NCI-H1105 treated with DMSO at 0.1 percent for 48 hours (cell line): ENCODE results near the gene FBXO39.
"Not testable (repeated sequence)": the region's sequence is repeated elsewhere in the genome, so short reads cannot be mapped to it uniquely, and the experiment has no call there.

Experiments
- DNase-seq: peaks from one replicate; lab custom pipeline; 2025; lab: John Stamatoyannopoulos, UW

The FBXO39 gene

DNA sequence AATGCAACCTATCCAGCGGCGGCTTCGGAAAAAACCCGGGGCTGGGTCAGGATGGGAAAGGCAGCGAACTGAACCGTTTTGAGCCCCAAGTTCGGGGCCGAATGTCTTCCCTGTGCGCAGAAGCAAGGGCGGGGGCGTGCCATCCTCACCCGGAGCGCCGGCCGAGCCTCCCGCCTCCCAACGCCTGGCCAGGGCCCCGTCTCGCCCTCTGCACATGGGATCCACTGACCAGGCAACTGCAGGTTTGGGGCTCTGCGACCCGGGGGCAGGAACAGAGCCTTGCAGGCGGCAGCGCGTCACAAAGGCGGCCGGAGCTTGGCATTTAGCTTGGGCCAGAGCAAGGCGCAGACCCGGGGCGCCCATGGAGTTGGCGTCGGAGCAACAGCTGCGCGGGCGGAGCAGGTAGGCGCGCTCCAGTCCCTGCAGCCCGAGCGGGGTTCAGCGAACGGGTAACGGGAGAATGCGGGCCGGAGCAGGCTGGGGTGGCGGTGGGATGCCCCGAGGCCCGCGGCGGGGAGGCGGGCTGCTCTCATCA, at the start of gene FBXO39:
Gene FBXO39, plus strand, starts transcription at position 345 of the 535 bp plus-strand sequence. CDS start 3,654 bp downstream, outside the sequence.
- DNase-seq = no peak

GRCh38 chr17:6729531-6729930, 46.5 kb upstream of the FBXO39 start:
- no peak for DNase-seq

- not testable (repeated sequence) for DNase-seq
Measured at GRCh38 chr17:6746665-6747064, 29.4 kb upstream of the FBXO39 start.

DNA sequence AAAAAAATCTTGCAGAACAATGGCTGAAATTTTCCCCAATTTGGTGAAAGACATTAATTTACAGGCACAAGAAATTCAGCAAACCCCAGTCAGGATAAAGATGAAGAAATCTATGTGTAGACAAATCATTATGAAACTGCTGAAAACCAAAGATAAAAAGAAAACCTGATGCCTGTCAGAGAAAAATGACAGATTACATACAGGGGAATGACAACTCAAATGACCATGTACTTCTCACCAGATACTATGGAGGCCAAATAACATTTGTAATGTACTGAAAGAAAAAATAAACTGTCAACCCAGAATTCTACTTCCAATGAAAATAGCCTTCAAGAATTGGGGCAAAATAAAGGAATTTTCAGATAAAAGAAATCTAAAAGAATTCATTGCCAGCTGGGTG, 27.4 kb upstream of the FBXO39 start:
- DNase-seq = no peak

DNA sequence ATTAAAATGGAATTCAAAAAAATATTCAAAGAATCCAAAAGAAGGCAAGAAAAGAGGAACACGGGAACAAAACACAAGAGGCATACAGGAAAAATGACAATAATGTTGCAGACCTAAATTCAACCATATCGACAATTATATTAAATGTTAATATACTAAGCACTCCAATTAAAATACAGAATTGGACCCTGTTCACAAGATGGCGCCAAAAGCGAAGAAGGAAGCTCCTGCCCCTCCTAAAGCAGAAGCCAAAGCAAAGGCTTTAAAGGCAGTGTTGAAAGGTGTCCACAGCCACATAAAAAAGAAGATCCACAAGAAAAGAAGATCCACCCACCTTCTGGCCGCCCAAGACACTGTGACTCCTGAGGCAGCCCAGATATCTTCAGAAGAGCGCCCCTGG, 26.5 kb upstream of the FBXO39 start:
- no peak for DNase-seq

DNA sequence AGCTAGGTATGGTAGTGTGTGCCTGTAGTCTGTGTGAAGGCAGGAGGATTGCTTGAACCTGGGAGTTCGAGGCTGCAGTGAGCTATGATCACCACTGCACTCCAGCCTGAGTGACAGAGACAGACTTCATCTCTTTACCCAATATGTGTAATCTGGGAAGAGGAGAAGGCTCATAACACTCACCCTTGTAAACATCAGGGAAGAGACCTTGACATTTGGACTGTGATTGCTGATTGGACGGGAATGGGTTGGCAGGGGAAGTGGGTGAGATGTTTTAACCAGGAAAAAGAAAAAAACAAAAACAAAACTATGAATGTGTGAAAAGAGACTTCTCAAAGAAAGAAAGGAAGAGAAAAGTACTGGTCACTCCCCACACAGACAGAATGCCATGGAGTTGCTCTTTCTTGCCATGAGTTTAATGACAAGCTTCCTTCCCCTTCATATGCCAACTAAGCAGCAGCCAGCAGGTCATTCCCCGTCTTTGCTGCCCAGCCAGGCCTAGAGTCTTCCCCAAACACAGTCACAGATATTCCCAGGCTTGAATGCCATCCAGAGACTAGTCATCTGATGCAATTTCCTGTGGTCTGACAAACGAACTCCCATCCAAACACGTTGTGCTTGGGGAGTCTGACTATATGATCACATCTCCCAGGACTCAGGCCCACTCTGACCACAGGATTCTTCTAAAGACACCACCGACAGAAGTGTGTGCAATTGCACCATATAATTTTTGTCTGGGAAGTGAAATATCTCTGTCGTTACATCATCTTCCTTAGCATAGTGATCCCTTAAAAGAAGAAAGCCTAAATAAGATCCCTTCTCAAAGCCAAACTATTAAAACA, 23.7 kb upstream of the FBXO39 start:
- no peak for DNase-seq

DNA sequence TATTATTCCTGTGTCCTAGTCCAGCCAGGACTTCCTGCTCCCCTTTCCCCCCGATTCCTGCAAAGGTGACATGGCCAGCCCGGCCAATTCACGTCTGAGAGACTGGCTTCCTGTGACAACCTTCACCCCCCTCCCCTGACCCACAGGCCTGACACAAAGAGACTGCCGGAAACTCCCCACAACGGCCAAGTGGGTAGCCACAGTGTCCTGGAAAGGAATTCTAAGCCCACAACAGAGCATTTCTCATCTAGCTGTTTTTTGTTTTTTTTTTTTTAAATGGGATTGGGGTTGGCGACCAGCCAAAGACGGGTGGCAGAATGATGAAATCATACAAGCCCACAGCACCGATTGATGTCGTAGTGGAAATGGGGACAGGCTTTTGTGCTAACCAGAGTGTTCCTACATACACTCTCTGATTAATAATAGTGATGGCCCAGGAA, 23.0 kb upstream of the FBXO39 start:
- DNase-seq = peak; percentile 4

GRCh38 chr17:6753546-6753945, 22.5 kb upstream of the FBXO39 start:
- no peak for DNase-seq

DNA sequence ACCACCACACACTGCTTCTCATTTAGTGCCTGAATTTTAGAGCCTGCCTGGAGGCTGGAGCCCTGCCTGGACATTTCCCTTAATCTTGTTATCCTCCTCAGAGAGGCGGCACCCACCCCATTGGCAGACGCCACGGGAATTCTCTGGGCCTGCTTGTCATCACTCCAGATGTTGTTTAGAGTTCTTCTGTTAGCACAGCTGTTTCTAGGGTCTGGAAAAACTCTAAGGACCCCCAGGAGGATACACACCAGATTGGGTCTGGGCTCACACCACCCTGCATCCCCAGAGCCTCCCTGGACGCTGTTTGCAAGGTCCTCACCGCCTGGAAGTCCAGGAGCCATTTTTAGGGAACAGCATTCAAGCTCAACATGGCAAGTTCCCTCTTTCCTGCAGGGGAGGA, 20.7 kb upstream of the FBXO39 start:
- DNase-seq = no peak

DNA sequence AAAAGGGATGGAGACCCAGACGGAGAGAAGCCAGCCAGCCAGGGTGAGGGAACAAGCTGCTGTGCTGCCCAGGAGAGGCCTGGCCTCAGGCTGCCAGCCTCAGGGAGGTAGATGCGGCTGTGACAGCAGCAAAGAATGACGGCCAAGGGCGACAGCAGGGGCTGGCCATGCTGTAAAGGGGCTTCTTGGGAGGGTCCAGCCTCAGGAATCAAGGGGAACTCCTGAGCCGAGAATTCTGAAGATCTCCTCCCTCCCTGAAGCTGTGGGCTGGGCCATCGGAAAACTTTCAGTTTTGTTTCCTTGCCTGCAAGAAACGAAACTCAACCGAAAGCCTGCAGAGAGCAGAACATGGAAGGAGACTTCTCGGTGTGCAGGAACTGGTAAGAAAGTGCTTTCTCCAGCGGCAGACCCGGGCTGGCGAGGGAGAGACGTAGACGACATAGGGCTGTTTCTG, 20.3 kb upstream of the FBXO39 start, which contains the start of gene XAF1:
Gene XAF1, plus strand, starts transcription at position 316 of the 454 bp plus-strand sequence. Its CDS starts 33 bp downstream, at position 349.
- no peak for DNase-seq

GRCh38 chr17:6756425-6757031, 19.5 kb upstream of the FBXO39 start:
- DNase-seq = no peak

DNA sequence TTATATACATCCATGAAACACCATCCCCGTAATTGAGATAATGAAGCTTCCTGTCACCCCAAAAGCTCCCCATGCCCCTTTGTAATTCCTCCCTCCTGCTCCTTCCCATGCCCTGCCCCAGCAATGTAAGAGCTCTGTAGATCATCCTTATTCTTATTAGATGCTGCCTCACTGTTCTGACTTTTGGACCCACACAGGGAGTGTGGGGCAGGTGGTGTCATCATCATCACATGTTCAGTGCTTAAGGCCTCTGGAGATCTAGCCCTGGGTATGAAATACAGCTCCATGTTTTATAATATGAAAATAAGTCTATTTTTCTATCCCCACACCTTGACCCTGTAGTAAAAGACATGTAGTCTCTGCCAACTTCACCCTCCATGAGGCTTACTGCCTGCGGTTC, 18.3 kb upstream of the FBXO39 start:
- DNase-seq = no peak

- DNase-seq = no peak
Measured at GRCh38 chr17:6761779-6762178, 14.2 kb upstream of the FBXO39 start.

DNA sequence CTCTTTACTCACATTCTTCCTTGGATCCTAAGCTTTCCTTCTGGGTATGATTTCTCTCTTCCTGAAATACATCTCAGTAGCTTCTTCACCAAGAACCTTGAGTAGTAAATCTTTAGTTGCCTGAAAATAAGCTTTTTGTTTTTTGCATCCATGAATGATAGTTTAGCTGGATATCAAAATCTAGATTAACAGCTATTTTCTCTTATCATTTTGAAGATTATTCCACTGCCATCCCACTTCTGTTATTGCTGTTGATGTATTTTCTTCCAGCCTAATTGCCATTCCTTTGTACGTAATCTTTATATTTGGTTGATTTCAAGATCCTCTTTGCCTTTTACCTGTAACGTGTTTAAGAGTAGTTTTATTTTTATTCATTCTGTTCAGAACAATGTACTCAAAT, 7.6 kb upstream of the FBXO39 start:
- DNase-seq = no peak

DNA sequence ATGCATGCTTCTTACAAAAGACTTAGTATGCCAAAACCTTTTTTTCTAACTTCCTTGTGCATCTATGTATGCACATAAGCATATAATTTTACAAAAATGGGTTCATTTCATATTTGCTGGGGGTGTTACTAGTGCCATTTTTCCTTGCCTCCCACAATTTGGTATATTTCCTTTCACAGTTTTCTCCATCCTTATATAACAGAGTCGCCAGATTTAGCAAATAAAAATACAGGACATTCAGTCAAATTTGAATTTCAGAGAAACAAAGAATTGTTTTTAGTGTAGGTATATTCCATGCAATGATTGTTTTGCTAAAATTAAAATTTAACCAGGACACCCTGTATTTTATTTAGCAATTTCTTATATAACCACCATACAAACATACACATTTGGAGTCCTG, 4.0 kb upstream of the FBXO39 start:
- no peak for DNase-seq

DNA sequence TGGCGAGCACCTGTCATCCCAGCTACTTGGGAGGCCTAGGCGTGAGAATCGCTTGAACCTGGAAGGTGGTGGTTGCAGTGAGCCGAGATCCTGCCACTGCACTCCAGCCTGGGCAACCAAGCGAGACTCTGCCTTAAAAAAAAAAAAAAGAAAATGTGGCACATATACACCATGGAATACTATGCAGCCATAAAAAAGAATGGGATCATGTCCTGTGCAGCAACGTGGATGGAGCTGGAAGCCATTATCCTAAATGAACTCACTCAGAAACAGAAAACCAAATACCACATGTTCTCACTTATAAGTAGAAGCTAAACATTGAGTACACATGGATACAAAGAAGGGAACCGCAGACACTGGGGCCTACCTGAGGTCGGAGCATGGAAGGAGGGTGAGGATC, 1.1 kb upstream of the FBXO39 start:
- not testable (repeated sequence) for DNase-seq

- DNase-seq = no peak
Measured at GRCh38 chr17:6779411-6779810, 3.4 kb downstream of the FBXO39 start.

DNA sequence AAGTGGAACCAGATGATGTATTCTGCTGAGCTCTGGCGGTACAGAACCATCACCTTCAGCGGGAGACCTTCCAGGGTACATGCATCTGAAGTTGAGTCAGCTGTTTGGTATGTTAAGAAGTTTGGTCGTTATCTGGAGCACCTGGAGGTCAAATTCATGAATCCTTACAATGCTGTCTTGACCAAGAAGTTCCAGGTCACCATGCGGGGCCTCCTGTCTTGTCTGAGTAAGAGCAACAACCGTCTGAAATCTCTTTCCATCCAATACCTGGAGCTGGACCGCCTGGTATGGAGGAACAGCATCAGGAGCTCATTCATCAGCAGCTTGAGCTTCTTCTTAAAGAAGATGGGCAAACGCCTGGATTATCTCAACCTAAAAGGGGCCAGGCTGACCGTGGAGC, 4.0 kb downstream of the FBXO39 start:
- DNase-seq = no peak

GRCh38 chr17:6780886-6781285, 4.9 kb downstream of the FBXO39 start:
- no peak for DNase-seq

DNA sequence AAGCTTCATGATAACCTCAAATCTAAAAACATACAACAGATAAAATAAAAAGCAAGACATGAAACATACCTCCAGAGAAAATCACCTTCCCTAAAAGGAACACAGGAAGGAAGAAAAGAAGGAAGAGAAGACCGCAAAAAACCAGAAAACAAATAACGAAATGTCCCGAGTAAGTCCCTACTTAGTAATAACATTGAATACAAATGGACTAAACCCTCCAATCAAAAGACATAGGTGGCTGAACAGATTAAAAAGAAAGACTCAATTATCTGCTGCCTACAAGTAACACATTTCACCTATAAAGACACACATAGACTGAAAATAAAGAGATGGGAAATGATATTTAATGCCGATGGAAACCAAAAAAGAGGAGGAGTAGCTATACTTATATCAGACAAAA, 6.2 kb downstream of the FBXO39 start:
- no peak for DNase-seq

DNA sequence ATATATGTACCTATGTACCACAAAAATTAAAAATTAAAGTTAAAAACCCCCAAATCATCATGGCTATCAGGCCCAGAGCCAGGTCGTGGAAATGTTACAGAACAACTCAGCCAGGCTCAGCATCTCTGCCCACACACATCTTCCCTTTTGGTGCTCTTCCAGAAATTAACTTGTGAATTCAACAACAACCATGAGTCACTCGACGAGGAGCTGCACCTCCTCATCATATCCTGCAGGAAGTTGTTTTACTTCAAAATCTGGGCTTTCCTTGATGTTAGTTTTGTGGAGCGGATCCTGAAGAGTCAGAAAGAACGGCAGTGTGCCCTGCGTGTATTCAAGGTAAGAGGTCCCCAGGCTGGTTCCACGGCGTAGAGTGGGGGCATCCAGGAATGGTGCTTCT, 10.6 kb downstream of the FBXO39 start:
- no peak for DNase-seq

- no peak for DNase-seq
Measured at GRCh38 chr17:6787081-6787693, 11.2 kb downstream of the FBXO39 start.

- DNase-seq = no peak
Measured at GRCh38 chr17:6789146-6789545, 13.1 kb downstream of the FBXO39 start.
